HepG2 (cell line): ENCODE results near the gene LEPROT. TPM values are rescaled to one million over a fixed set of nuclear protein-coding genes. Genes with fewer than 3 reads are reported as not detected.

Source experiments
- CCDC6 ChIP-seq: sonication (generic); formaldehyde crosslinking; IDR thresholded peaks from 2 replicates; pipeline ENCODE4 v1.8.1; 2022; ENCODE audit warnings: mild to moderate bottlenecking, missing genetic modification reagents, moderate library complexity
- CEBPZ ChIP-seq: IDR thresholded peaks from 2 replicates; pipeline ENCODE4 v1.6.1; 2012; ENCODE audit warnings: low read length, improper control_type of control experiment
- FOSL2 ChIP-seq: sonication (generic); formaldehyde crosslinking; IDR thresholded peaks from 2 replicates; pipeline ENCODE4 v1.4.0; 2020; ENCODE audit warnings: missing genetic modification reagents
- FOXP1 ChIP-seq, 2 experiments: fragments of 450-650 bp in 1 of 2; IDR thresholded peaks; 2 replicates each; pipeline ENCODE4 v1.6.1; 2017 to 2018; ENCODE audit warnings: antibody characterized with exemption in 1 of 2
- GZF1 ChIP-seq: sonication (generic); formaldehyde crosslinking; IDR thresholded peaks from 2 replicates; pipeline ENCODE4 v1.5.1; 2020; ENCODE audit warnings: mild to moderate bottlenecking, missing genetic modification reagents
- NFYC ChIP-seq: IDR thresholded peaks from 2 replicates; pipeline ENCODE4 v1.6.1; 2016; ENCODE audit warnings: missing genetic modification reagents, missing compliant biosample characterization
- NR2F6 ChIP-seq, 2 experiments: IDR thresholded peaks; 2 replicates each; pipeline ENCODE4 v1.6.1; 2016; ENCODE audit warnings: antibody characterized with exemption in 1 of 2, mild to moderate bottlenecking in 1 of 2
- PTBP1 ChIP-seq: fragments of 200-400 bp; formaldehyde crosslinking; IDR thresholded peaks from 2 replicates; pipeline ENCODE4 v1.6.1; 2018; ENCODE audit warnings: low read length, low read depth; ENCODE audit not compliant: poor library complexity, severe bottlenecking
- RAD51 ChIP-seq: fragments of 450-650 bp; IDR thresholded peaks from 2 replicates; pipeline ENCODE4 v1.6.1; 2016; ENCODE audit warnings: borderline replicate concordance
- REST ChIP-seq, 2 experiments: IDR thresholded peaks; 2 replicates each; pipeline ENCODE4 v1.6.1; 2011 to 2012; ENCODE audit warnings: low read length in 2 of 2, borderline replicate concordance in 1 of 2, low read depth in 1 of 2, mild to moderate bottlenecking in 1 of 2, moderate library complexity in 1 of 2
- RFX1 ChIP-seq: fragments of 450-650 bp; IDR thresholded peaks from 2 replicates; pipeline ENCODE4 v1.6.1; 2017
- SIN3B ChIP-seq: fragments of 150-350 bp; IDR thresholded peaks from 2 replicates; pipeline ENCODE4 v1.6.1; 2014; ENCODE audit warnings: low read length
- TEF ChIP-seq: sonication (generic); formaldehyde crosslinking; IDR thresholded peaks from 2 replicates; pipeline ENCODE4 v1.5.0; 2020; ENCODE audit warnings: missing genetic modification reagents
- TERF1 ChIP-seq: sonication (generic); formaldehyde crosslinking; IDR thresholded peaks from 2 replicates; pipeline ENCODE4 v1.8.0; 2022; ENCODE audit warnings: mild to moderate bottlenecking, missing genetic modification reagents, moderate library complexity
- WIZ ChIP-seq: sonication (generic); formaldehyde crosslinking; IDR thresholded peaks from 2 replicates; pipeline ENCODE4 v1.5.1; 2020; ENCODE audit warnings: mild to moderate bottlenecking, missing genetic modification reagents
- ZBTB25 ChIP-seq: IDR thresholded peaks from 2 replicates; pipeline ENCODE4 v1.6.1; 2018; ENCODE audit warnings: missing genetic modification reagents
- ZNF460 ChIP-seq: sonication (generic); formaldehyde crosslinking; IDR thresholded peaks from 2 replicates; pipeline ENCODE4 v1.5.1; 2020; ENCODE audit warnings: missing genetic modification reagents, mild to moderate bottlenecking, borderline replicate concordance
- ZNF577 ChIP-seq: sonication (generic); formaldehyde crosslinking; IDR thresholded peaks from 2 replicates; pipeline ENCODE4 v1.4.0; 2020; ENCODE audit warnings: mild to moderate bottlenecking, low read depth, missing genetic modification reagents, borderline replicate concordance
- ZNF710 ChIP-seq: sonication (generic); formaldehyde crosslinking; IDR thresholded peaks from 2 replicates; pipeline ENCODE4 v1.5.0; 2020; ENCODE audit warnings: mild to moderate bottlenecking, missing genetic modification reagents, borderline replicate concordance
- polyA plus RNA-seq, 8 experiments: library from polyadenylated mRNA; depleted of rRNA in 3 of 8; stranded (reverse) in 7 of 8; unstranded in 1 of 8; fragments of >200 nt; fragmentation: Illumina TruSeq in 4 of 8; extraction: Trizol in 4 of 8; gene quantifications; 2 replicates each; pipeline versions ENCODE4 v1.2.1 to v1.2.3, GENCODE V29; 2011 to 2016; ENCODE audit warnings: low read depth in 4 of 8, missing spikeins in 1 of 8, mixed read lengths in 1 of 8; ENCODE audit not compliant: insufficient read depth in 1 of 8
- total RNA-seq, 5 experiments: library from RNA; depleted of rRNA; stranded (reverse); fragments of >200 nt; fragmentation: Illumina TruSeq; extraction: Trizol; gene quantifications; 2 replicates each; pipeline ENCODE4 v1.2.3, GENCODE V29; 2016; ENCODE audit warnings: low read depth in 1 of 5

Gene LEPROT
- total and polyA plus RNA-seq, 2 of the 13 experiments (the other 11 are each of a cell fraction or from before 2014, with no cell fraction given): 36.8 to 51.4 TPM

GRCh38 chr1:65425697-65426096 is 5.2 kb downstream of the LEPROT start (continued):
- no peak for TF ChIP-seq ZNF710 (CRISPR knock-in tag)
- TF ChIP-seq TERF1 (CRISPR knock-in tag): no peak
- TF ChIP-seq FOSL2 (CRISPR knock-in tag): peak; percentile 86
- TF ChIP-seq NFYC (CRISPR knock-in tag): no peak
- TF ChIP-seq RAD51: no peak
- TF ChIP-seq NR2F6 (IDR thresholded peaks at IDR 0.05): no peak
- TF ChIP-seq NR2F6 (CRISPR knock-in tag; IDR thresholded peaks at IDR 0.05): peak; percentile 17; the same call in 1 of the 2 replicates
- no peak for TF ChIP-seq TEF (CRISPR knock-in tag)
- TF ChIP-seq ZNF460 (CRISPR knock-in tag): no peak
- no peak for TF ChIP-seq CCDC6 (CRISPR knock-in tag)
- TF ChIP-seq ZBTB25: no peak
- TF ChIP-seq REST (IDR thresholded peaks at IDR 0.05; ENCODE audit: borderline replicate concordance in 1 of 2, low read depth in 1 of 2, low read length in 2 of 2): no peak
- no peak for TF ChIP-seq PTBP1
- TF ChIP-seq RFX1: no peak
- no peak for TF ChIP-seq SIN3B
- TF ChIP-seq ZNF577: no peak
- no peak for TF ChIP-seq FOXP1 (IDR thresholded peaks at IDR 0.05)
- TF ChIP-seq FOXP1 (CRISPR knock-in tag; IDR thresholded peaks at IDR 0.05): peak; percentile 68
- no peak for TF ChIP-seq GZF1 (CRISPR knock-in tag)
- TF ChIP-seq WIZ (CRISPR knock-in tag): no peak
- no peak for TF ChIP-seq CEBPZ
